Measurements from ENCODE around the gene ERCC1. TPM values are rescaled to one million over a fixed set of nuclear protein-coding genes. Genes with fewer than 3 reads are reported as not detected.

Gene ERCC1
- total RNA-seq, 1 donor: 96.3 TPM

DNA sequence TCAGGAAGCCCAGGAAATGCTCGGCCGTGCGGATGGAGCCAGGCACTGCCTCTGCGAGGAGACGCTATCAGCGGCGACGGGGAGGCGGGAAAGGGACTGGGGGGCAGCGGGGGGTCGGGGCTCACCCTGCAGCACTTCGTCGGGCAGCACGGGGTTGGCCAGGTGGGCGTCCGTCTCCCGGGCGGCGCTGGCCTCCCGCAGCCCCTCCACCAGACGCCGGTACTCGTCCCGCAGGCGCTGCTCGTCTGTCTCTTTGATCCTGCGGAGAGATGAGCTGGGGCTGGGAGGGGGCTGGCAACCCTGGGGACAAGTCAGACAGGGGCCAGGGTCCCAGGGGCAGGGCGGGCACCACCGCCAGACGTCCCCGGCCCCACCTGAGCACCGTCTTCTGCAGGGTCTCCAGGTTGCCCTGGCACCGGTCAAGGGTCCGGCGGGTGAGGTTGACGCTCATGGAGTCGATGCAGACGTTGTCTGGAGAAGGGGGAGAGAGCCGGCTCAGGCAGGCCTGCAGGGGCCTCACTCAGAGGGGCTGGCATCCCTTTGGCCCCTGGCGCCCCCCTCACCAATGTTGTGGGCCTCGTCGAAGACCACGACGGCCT lies 59.8 kb downstream of the ERCC1 start:
- Histone ChIP-seq H3K79me2 (ENCODE audit: insufficient read depth, low read length) (peaks cover 19% of the 10 kb centered on the region), H3K4me2 (ENCODE audit: insufficient read depth, low read length) (no peak overlapping the region), H2AFZ (ENCODE audit: low read length) (no peak overlapping the region), H3K4me1 (ENCODE audit: insufficient read depth, low read length) (peaks cover 2% of the 10 kb centered on the region), H3K9me3 (ENCODE audit: low read depth, low read length) (no peaks in the 10 kb centered on the region), H3K27me3 (ENCODE audit: insufficient read depth, low read length) (no peaks in the 10 kb centered on the region), H3K36me3 (ENCODE audit: insufficient read depth, low read length) (peaks cover 57% of the 10 kb centered on the region), H3K27ac (ENCODE audit: low read depth, low read length) (no peak overlapping the region), H4K20me1 (ENCODE audit: insufficient read depth, low read length) (peaks cover 16% of the 10 kb centered on the region), H3K4me3 (ENCODE audit: insufficient read depth, low read length) (no peak overlapping the region)
- peak; percentile 51 for DNase-seq (ENCODE audit: insufficient read length, low spot score, missing footprints)
- TF ChIP-seq, protein P1, sequence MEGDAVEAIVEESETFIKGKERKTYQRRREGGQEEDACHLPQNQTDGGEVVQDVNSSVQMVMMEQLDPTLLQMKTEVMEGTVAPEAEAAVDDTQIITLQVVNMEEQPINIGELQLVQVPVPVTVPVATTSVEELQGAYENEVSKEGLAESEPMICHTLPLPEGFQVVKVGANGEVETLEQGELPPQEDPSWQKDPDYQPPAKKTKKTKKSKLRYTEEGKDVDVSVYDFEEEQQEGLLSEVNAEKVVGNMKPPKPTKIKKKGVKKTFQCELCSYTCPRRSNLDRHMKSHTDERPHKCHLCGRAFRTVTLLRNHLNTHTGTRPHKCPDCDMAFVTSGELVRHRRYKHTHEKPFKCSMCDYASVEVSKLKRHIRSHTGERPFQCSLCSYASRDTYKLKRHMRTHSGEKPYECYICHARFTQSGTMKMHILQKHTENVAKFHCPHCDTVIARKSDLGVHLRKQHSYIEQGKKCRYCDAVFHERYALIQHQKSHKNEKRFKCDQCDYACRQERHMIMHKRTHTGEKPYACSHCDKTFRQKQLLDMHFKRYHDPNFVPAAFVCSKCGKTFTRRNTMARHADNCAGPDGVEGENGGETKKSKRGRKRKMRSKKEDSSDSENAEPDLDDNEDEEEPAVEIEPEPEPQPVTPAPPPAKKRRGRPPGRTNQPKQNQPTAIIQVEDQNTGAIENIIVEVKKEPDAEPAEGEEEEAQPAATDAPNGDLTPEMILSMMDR (IDR thresholded peaks at IDR 0.05; ENCODE audit: extremely low read depth, low read depth, low read length): no peak

GRCh38 chr19:45362291-45362690 lies 61.4 kb downstream of the ERCC1 start:
- H4K20me1 ChIP-seq (ENCODE audit: insufficient read depth, low read length): peaks cover 16% of the 10 kb centered on the region
- TF ChIP-seq, protein P1 (IDR thresholded peaks at IDR 0.05; ENCODE audit: extremely low read depth, low read depth, low read length): no peak
- H3K27me3 ChIP-seq (ENCODE audit: insufficient read depth, low read length): no peaks in the 10 kb centered on the region
- H3K4me2 ChIP-seq (ENCODE audit: insufficient read depth, low read length): no peak overlapping the region
- no peak overlapping the region for H3K27ac ChIP-seq (ENCODE audit: low read depth, low read length)
- DNase-seq (ENCODE audit: insufficient read length, low spot score, missing footprints): peak; percentile 70
- H3K4me3 ChIP-seq (ENCODE audit: insufficient read depth, low read length): no peak overlapping the region
- peaks cover 8% of the 10 kb centered on the region for H3K79me2 ChIP-seq (ENCODE audit: insufficient read depth, low read length)
- no peaks in the 10 kb centered on the region for H3K9me3 ChIP-seq (ENCODE audit: low read depth, low read length)
- H3K4me1 ChIP-seq (ENCODE audit: insufficient read depth, low read length): no peaks in the 10 kb centered on the region
- H3K36me3 ChIP-seq (ENCODE audit: insufficient read depth, low read length): peaks cover 66% of the 10 kb centered on the region
- H2AFZ ChIP-seq (ENCODE audit: low read length): no peak overlapping the region

DNA sequence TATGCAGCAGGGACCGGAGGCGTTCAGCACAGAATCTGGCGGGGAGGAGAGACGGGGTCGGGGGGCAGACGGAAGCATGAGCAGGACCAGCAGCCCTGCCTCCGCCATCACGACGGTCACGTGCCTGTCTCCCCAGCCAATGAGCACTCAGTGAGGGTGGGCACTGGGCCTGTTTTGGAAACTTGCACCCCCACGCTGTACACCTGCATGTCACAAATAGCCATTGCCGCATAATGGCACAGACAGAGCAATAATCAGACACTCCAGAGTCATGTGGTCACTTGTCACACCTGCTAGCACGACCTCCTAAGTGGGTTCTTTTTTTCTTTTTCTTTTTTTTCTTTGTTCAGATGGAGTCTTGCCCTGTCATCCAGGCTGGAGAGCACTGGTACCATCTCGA lies 62.1 kb downstream of the ERCC1 start:
- Histone ChIP-seq H3K27ac (ENCODE audit: low read depth, low read length) (no peak overlapping the region), H3K9me3 (ENCODE audit: low read depth, low read length) (no peaks in the 10 kb centered on the region), H3K27me3 (ENCODE audit: insufficient read depth, low read length) (no peaks in the 10 kb centered on the region), H3K79me2 (ENCODE audit: insufficient read depth, low read length) (peaks cover 8% of the 10 kb centered on the region), H3K4me3 (ENCODE audit: insufficient read depth, low read length) (no peak overlapping the region), H3K4me1 (ENCODE audit: insufficient read depth, low read length) (no peaks in the 10 kb centered on the region), H2AFZ (ENCODE audit: low read length) (no peak overlapping the region), H4K20me1 (ENCODE audit: insufficient read depth, low read length) (peaks cover 21% of the 10 kb centered on the region), H3K4me2 (ENCODE audit: insufficient read depth, low read length) (no peak overlapping the region), H3K36me3 (ENCODE audit: insufficient read depth, low read length) (peaks cover 73% of the 10 kb centered on the region)
- peak; percentile 78 for DNase-seq (ENCODE audit: insufficient read length, low spot score, missing footprints)
- TF ChIP-seq, protein P1 (IDR thresholded peaks at IDR 0.05; ENCODE audit: extremely low read depth, low read depth, low read length): no peak

- H3K36me3 ChIP-seq (ENCODE audit: insufficient read depth, low read length): peaks cover 81% of the 10 kb centered on the region
- peaks cover 3% of the 10 kb centered on the region for H3K79me2 ChIP-seq (ENCODE audit: insufficient read depth, low read length)
- no peaks in the 10 kb centered on the region for H3K9me3 ChIP-seq (ENCODE audit: low read depth, low read length)
- H3K4me2 ChIP-seq (ENCODE audit: insufficient read depth, low read length): no peak overlapping the region
- no peak overlapping the region for H3K27ac ChIP-seq (ENCODE audit: low read depth, low read length)
- TF ChIP-seq, protein P1 (IDR thresholded peaks at IDR 0.05; ENCODE audit: extremely low read depth, low read depth, low read length): no peak
- peak; percentile 83 for DNase-seq (ENCODE audit: insufficient read length, low spot score, missing footprints)
- H3K4me3 ChIP-seq (ENCODE audit: insufficient read depth, low read length): no peak overlapping the region
- H3K27me3 ChIP-seq (ENCODE audit: insufficient read depth, low read length): no peaks in the 10 kb centered on the region
- no peaks in the 10 kb centered on the region for H3K4me1 ChIP-seq (ENCODE audit: insufficient read depth, low read length)
- H4K20me1 ChIP-seq (ENCODE audit: insufficient read depth, low read length): peaks cover 33% of the 10 kb centered on the region
- no peak overlapping the region for H2AFZ ChIP-seq (ENCODE audit: low read length)
These were observed 65.4 kb downstream of the ERCC1 start for GRCh38 chr19:45358213-45358792.
